Gastroesophageal sphincter (tissue), 4 donors: ENCODE results near the gene CARS2. TPM values are rescaled to one million over a fixed set of nuclear protein-coding genes. Genes with fewer than 3 reads are reported as not detected.

Experiments
- ATAC-seq: fragments of 150-250 bp; one replicate; pipeline ENCODE4 v1.9.1; 2016; ENCODE audit warnings: mild to moderate bottlenecking, moderate library complexity
- H3K27ac ChIP-seq, 4 donors: fragments of 200-600 bp; sonication (generic) in 3 of 4; 1 replicate in 3 of 4; 2 replicates in 1 of 4; pipeline ENCODE4 v1.5.1; 2016 to 2019
- H3K27me3 ChIP-seq: fragments of 200-600 bp; sonication (generic); one replicate; pipeline ENCODE4 v1.5.1; 2019
- H3K36me3 ChIP-seq, 2 donors: fragments of 200-600 bp; sonication (generic); one replicate each; pipeline ENCODE4 v1.5.1; 2019; ENCODE audit warnings: control low read depth in 1 of 2
- H3K4me1 ChIP-seq, 3 donors: fragments of 200-600 bp; sonication (generic); 1 replicate in 2 of 3; 2 replicates in 1 of 3; pipeline ENCODE4 v1.5.1; 2016 to 2019; ENCODE audit warnings: control low read depth in 2 of 3
- H3K4me3 ChIP-seq, 2 donors: fragments of 200-600 bp; sonication (generic); one replicate each; pipeline ENCODE4 v1.5.1; 2019; ENCODE audit warnings: mild to moderate bottlenecking in 1 of 2, moderate library complexity in 1 of 2
- H3K9me3 ChIP-seq, 3 donors: fragments of 200-600 bp; sonication (generic); one replicate each; pipeline ENCODE4 v1.5.1; 2017 to 2019; ENCODE audit warnings: control low read depth in 2 of 3
- CTCF ChIP-seq, 4 experiments: fragments of 200-600 bp in 2 of 4; fragments of 450-650 bp in 2 of 4; sonication (generic) in 1 of 4; IDR thresholded peaks; one replicate each; pipeline ENCODE4 v1.5.1; 2017 to 2019; ENCODE audit warnings: antibody characterized with exemption in 4 of 4, mild to moderate bottlenecking in 2 of 4, moderate library complexity in 2 of 4
- EP300 ChIP-seq: sonication (generic); formaldehyde crosslinking; IDR thresholded peaks from one replicate; pipeline ENCODE4 v1.6.1; 2017; ENCODE audit warnings: antibody characterized with exemption, mild to moderate bottlenecking
- POLR2A ChIP-seq, 2 donors: fragments of 450-650 bp; IDR thresholded peaks; one replicate each; pipeline ENCODE4 v1.6.1; 2017; ENCODE audit warnings: antibody characterized with exemption in 2 of 2, mild to moderate bottlenecking in 2 of 2, moderate library complexity in 1 of 2
- POLR2AphosphoS5 ChIP-seq: sonication (generic); formaldehyde crosslinking; IDR thresholded peaks from one replicate; pipeline ENCODE4 v1.6.1; 2017; ENCODE audit warnings: antibody characterized with exemption
- WGBS, 2 donors: methylation state at CpG; one replicate each; pipeline ENCODE4 v1.1.5; 2018; ENCODE audit warnings: low coverage in 1 of 2; 5-methylcytosine and 5-hydroxymethylcytosine counted together
- total RNA-seq, 4 donors: library from RNA; depleted of rRNA; stranded (reverse); fragments of >200 nt; gene quantifications; one replicate each; pipeline ENCODE4 v1.1.0, GENCODE V29; 2016

Gene CARS2
- total RNA-seq, 4 donors from 2014 or later: 36.6 to 69.1 (median 53.8) TPM

DNA sequence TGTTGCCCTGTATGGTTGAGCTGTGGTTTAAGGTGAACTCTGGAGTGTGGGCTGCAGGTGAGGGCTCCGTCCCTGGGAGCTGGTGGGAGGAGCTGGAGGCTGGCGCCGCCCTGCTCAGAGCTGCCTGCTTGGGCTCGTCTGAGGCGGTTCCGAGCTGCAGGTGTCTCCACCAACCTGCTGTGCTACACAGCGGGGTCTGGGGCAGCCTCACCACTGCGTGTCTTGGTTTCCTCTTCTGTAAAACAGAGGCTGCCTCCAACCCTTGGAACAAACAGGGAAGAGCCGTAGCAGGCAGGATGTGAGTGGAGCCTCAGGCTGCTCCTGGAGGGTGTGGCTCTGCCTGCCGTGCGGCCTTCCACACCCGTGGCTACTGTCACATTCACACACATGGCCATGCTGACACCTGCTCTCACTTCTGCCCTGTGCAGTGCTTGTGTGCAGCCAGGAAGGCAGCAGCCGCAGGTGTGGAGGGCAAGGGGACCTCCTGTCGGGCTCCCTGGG, 69.2 kb downstream of the CARS2 start:
- H3K27ac ChIP-seq: no peak overlapping the region
- no peaks in the 10 kb centered on the region for H3K9me3 ChIP-seq
- peaks cover 0 to 19% (median 10%) of the 10 kb centered on the region in 3 donors for H3K4me1 ChIP-seq
- H3K27me3 ChIP-seq: no peaks in the 10 kb centered on the region
- no peak for TF ChIP-seq POLR2A (IDR thresholded peaks at IDR 0.05)
- no peak for TF ChIP-seq EP300
- no peak for TF ChIP-seq POLR2AphosphoS5
- no peak for TF ChIP-seq CTCF (IDR thresholded peaks at IDR 0.05)
- H3K36me3 ChIP-seq: peaks cover 0 to 84% of the 10 kb centered on the region in 2 donors
- no peak overlapping the region for H3K4me3 ChIP-seq
- 57 to 80% methylated on average over 1 to 2 of the region's 14 CpGs for WGBS, 2 donors
- ATAC-seq: no peak

DNA sequence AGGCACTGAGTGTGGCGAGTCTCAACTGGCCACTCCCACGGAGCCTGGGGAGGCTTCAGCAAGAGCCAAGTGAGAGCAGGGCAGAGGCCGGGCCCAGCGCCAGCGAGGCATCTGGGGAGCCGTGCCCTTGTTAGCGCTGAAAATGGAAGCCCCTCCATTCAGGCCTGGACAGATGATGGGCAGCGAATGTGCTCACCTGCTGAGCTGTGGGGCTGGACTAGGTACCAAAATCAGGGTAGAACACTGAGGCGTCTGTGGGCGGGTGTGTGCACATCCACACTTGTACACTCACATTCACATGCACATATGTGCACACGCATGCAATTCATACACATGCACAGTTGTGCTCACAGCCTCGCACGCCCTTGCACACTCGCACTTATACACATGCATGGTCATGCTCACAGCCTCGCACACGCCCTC, 69.9 kb downstream of the CARS2 start:
- H3K36me3 ChIP-seq: peaks cover 0 to 77% of the 10 kb centered on the region in 2 donors
- ATAC-seq: no peak

GRCh38 chr13:110635405-110636002, 70.4 kb downstream of the CARS2 start:
- no peaks in the 10 kb centered on the region for H3K27me3 ChIP-seq
- 80 to 93% methylated on average over 4 to 9 of the region's 19 CpGs for WGBS, 2 donors
- peaks cover 0 to 17% (median 1%) of the 10 kb centered on the region in 3 donors for H3K4me1 ChIP-seq
- TF ChIP-seq POLR2A (IDR thresholded peaks at IDR 0.05) (no peak), CTCF (IDR thresholded peaks at IDR 0.05) (no peak), EP300 (no peak), POLR2AphosphoS5 (no peak)
- H3K36me3 ChIP-seq: peaks cover 0 to 71% of the 10 kb centered on the region in 2 donors
- H3K27ac ChIP-seq: no peak overlapping the region
- no peak for ATAC-seq
- H3K4me3 ChIP-seq: no peak overlapping the region
- no peaks in the 10 kb centered on the region for H3K9me3 ChIP-seq

More for the DNA sequence above, 69.9 kb downstream of the CARS2 start:
- H3K27me3 ChIP-seq: no peaks in the 10 kb centered on the region
- TF ChIP-seq EP300 (no peak), POLR2A (IDR thresholded peaks at IDR 0.05) (no peak), POLR2AphosphoS5 (no peak), CTCF (IDR thresholded peaks at IDR 0.05) (no peak)
- H3K4me3 ChIP-seq: no peak overlapping the region
- H3K27ac ChIP-seq: no peak overlapping the region
- H3K9me3 ChIP-seq: no peaks in the 10 kb centered on the region
- peaks cover 0 to 19% (median 7%) of the 10 kb centered on the region in 3 donors for H3K4me1 ChIP-seq
- WGBS, 2 donors: 84 to 100% methylated on average over 3 to 5 of the region's 16 CpGs

GRCh38 chr13:110634558-110634957, 71.4 kb downstream of the CARS2 start:
- H3K27ac ChIP-seq: no peak overlapping the region
- 90 to 100% methylated on average over 1 to 2 of the region's 19 CpGs for WGBS, 2 donors

More at GRCh38 chr13:110634558-110634957, 71.4 kb downstream of the CARS2 start:
- ATAC-seq: no peak
- H3K9me3 ChIP-seq: no peaks in the 10 kb centered on the region
- peaks cover 0 to 23% (median 0%) of the 10 kb centered on the region in 3 donors for H3K4me1 ChIP-seq
- TF ChIP-seq POLR2A (IDR thresholded peaks at IDR 0.05) (no peak), POLR2AphosphoS5 (no peak), EP300 (no peak), CTCF (IDR thresholded peaks at IDR 0.05) (no peak)
- no peaks in the 10 kb centered on the region for H3K27me3 ChIP-seq
- H3K4me3 ChIP-seq: no peak overlapping the region
- H3K36me3 ChIP-seq: peaks cover 0 to 67% of the 10 kb centered on the region in 2 donors
